Calu3 (cell line): ENCODE data around the gene RCC1. TPM values are rescaled to one million over a fixed set of nuclear protein-coding genes. Genes with fewer than 3 reads are reported as not detected.
"Not testable (repeated sequence)": the region's sequence is repeated elsewhere in the genome, so short reads cannot be mapped to it uniquely, and the experiment has no call there.

Experiments used
- BruUV-seq: library from RNA; stranded (reverse); fragments of 400-500 nt; replicated peaks from 2 replicates; lab custom pipeline; 2021; lab: Mats Ljungman, UMichigan
- CTCF ChIA-PET: fragments of 300-600 bp; sonication (Branson Sonifier 250); formaldehyde crosslinking; loops from one replicate; lab custom pipeline; 2022; ENCODE audit warnings: antibody characterized with exemption; lab: Charles Lee
- DNase-seq: peaks from one replicate; pipeline ENCODE4 v3.0.0; 2022
- H3K27ac Mint-ChIP-seq: one replicate; pipeline ENCODE4 v1.8.0; 2022; ENCODE audit warnings: mixed read lengths; ENCODE audit not compliant: unreplicated experiment
- H3K27me3 Mint-ChIP-seq: one replicate; pipeline ENCODE4 v1.8.0; 2022; ENCODE audit warnings: mixed read lengths; ENCODE audit not compliant: unreplicated experiment
- H3K36me3 Mint-ChIP-seq: one replicate; pipeline ENCODE4 v1.8.0; 2022; ENCODE audit warnings: mild to moderate bottlenecking, moderate library complexity, mixed read lengths; ENCODE audit not compliant: insufficient read depth, unreplicated experiment
- H3K4me1 Mint-ChIP-seq: one replicate; pipeline ENCODE4 v1.8.0; 2022; ENCODE audit warnings: mild to moderate bottlenecking, low read depth, mixed read lengths; ENCODE audit not compliant: unreplicated experiment
- H3K4me3 Mint-ChIP-seq: one replicate; pipeline ENCODE4 v1.8.0; 2022; ENCODE audit warnings: mild to moderate bottlenecking, low read depth, moderate library complexity, mixed read lengths; ENCODE audit not compliant: unreplicated experiment
- H3K9me3 Mint-ChIP-seq: one replicate; pipeline ENCODE4 v1.8.0; 2022; ENCODE audit warnings: low read depth, mixed read lengths; ENCODE audit not compliant: unreplicated experiment
- intact Hi-C: fragments of 100-400 bp; cut with micrococcal nuclease; formaldehyde crosslinking; loops from one replicate; pipeline ENCODE4 v1.10.0; 2022; ENCODE audit not compliant: unreplicated experiment
- total RNA-seq: library from RNA; stranded (reverse); gene quantifications from 2 replicates; pipeline ENCODE4 v1.2.3, GENCODE V29; 2022
- TF ChIP-seq, protein P1 (sequence below): fragments of 200-600 bp; IDR thresholded peaks from one replicate; pipeline ENCODE4 v1.8.0; 2022; ENCODE audit warnings: antibody characterized with exemption; ENCODE audit not compliant: unreplicated experiment

RCC1 gene
- total RNA-seq, 1 experiment from 2014 or later, result 95.9 TPM

DNA sequence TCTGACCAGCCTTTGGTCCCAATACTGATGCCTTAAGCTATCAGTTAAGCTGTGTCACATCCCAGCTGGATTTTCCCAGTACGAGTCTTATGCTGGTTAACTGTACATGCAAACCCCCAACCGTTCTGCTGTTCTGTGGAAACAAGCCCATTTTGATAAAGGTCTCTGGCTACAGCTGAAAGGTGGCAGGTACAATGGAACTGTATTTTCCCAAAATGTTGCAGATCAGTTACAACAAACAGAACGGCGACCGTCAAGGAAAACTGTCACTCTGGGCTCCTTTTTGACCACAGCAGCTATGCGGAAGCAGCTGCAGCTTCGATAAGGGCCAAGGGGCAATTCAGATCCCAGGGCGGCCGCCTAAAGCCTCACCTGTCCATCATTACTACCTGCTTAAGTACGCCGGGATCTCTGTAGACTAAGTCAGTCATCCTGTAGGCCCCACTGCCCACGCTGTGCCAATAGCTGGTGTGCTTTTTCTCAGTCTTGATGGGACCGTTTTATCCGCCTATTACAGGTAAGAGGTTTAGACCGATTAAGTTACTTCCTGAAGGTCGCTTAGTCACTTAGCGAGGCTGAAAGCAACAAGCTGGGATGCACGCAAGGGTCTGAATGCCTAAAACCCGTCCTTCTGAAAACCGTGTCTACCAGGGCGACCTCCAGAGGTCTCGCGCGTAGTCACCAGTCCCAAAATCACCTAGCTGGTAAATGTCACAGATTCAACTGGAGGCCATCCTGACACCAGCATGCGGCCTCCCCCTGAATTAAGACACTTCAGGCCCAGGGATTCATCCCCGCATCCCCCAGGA is 75.1 kb downstream of the RCC1 start:
- no peaks in the 10 kb centered on the region for H3K27me3 Mint-ChIP-seq
- intact Hi-C loops, result loop anchor here (5.0 kb wide), 1 partner anchor 74 kb away; the partner anchor contains the start of gene RCC1
- peak overlapping the region; percentile 93 for H3K27ac Mint-ChIP-seq
- TF ChIP-seq, protein P1, sequence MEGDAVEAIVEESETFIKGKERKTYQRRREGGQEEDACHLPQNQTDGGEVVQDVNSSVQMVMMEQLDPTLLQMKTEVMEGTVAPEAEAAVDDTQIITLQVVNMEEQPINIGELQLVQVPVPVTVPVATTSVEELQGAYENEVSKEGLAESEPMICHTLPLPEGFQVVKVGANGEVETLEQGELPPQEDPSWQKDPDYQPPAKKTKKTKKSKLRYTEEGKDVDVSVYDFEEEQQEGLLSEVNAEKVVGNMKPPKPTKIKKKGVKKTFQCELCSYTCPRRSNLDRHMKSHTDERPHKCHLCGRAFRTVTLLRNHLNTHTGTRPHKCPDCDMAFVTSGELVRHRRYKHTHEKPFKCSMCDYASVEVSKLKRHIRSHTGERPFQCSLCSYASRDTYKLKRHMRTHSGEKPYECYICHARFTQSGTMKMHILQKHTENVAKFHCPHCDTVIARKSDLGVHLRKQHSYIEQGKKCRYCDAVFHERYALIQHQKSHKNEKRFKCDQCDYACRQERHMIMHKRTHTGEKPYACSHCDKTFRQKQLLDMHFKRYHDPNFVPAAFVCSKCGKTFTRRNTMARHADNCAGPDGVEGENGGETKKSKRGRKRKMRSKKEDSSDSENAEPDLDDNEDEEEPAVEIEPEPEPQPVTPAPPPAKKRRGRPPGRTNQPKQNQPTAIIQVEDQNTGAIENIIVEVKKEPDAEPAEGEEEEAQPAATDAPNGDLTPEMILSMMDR, result no peak
- peak overlapping the region; percentile 95 for H3K4me3 Mint-ChIP-seq
- H3K4me1 Mint-ChIP-seq, result peaks cover 32% of the 10 kb centered on the region
- peaks cover 75% of the 10 kb centered on the region for H3K36me3 Mint-ChIP-seq
- CTCF ChIA-PET, result interaction anchor here (0.9 to 3.5 kb wide), 4 partner anchors 22 to 75 kb away, joined by 3 to 21 read pairs (median 5); partner anchors contain the start of genes RCC1 and TAF12
- TSS peak; percentile 66 for BruUV-seq
- peak; percentile 47 for DNase-seq
- H3K9me3 Mint-ChIP-seq, result no peaks in the 10 kb centered on the region

DNA sequence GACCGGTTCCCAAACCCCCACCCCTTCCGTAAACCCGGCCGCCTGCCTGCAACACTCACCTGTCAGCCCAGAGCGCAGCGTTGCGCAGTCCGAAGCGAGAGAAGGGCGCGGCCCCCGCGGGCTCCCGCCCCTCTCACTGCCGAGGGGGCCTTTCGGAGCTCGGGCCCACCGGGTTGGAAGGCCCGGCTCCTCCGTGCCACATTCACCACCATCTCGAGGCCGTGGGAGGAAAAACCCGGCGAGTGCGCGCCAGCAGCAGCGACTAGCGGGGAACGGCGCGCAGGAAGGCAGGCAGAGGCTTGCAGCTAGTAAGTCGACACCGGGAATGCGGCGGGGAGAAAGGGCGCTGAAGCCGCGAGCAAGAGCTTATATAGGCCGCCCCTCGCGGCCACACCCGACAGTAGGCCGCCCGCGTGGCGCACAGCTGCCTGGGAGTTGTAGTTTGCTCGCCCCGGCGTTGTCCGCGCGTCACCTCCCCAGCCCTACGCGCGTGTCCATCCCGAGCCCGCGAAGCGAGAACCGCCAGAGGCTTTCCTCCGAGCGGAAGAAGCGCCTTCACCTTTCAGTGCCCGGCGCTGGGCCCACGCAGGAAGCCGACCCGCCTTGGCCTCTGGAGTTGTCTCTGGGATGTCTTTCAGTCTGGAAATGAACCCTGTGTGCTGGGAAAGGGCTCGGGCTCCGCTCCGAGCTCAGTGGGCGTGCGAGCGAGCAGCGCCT is 75.8 kb downstream of the RCC1 start:
- peak overlapping the region; percentile 93 for H3K27ac Mint-ChIP-seq
- no peaks in the 10 kb centered on the region for H3K9me3 Mint-ChIP-seq
- no TSS peak for BruUV-seq
- DNase-seq, result peak; percentile 96
- no peaks in the 10 kb centered on the region for H3K27me3 Mint-ChIP-seq
- H3K36me3 Mint-ChIP-seq, result peaks cover 67% of the 10 kb centered on the region
- TF ChIP-seq, protein P1, result no peak
- intact Hi-C loops, result loop anchor here (5.0 kb wide), 1 partner anchor 74 kb away; the partner anchor contains the start of gene RCC1
- CTCF ChIA-PET, result interaction anchor here (0.5 to 3.5 kb wide), 8 partner anchors 8 to 333 kb away, joined by 3 to 21 read pairs (median 4); partner anchors contain the start of genes RCC1 and TRNAU1AP
- peaks cover 32% of the 10 kb centered on the region for H3K4me1 Mint-ChIP-seq
- H3K4me3 Mint-ChIP-seq, result peak overlapping the region; percentile 95

DNA sequence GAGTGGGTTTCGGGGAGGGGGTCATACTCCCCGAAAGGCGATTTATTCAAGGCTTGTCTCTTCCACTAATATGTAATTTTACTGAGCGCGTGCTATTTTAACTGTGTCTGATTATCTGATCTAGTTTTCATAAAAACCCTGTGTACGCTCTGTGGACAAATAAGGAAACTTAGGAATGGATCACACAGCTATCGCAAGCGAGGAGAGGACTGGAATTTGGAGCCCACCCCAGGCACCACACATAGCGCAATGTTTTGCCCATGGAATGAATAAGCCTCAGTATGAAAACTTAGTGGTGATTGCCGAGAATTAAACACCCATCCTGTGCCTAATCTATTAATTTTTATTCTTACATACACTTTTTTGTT is 76.4 kb downstream of the RCC1 start:
- Mint-ChIP-seq H3K36me3 (peaks cover 61% of the 10 kb centered on the region), H3K4me1 (peaks cover 32% of the 10 kb centered on the region), H3K9me3 (no peaks in the 10 kb centered on the region), H3K27me3 (no peaks in the 10 kb centered on the region), H3K27ac (peak overlapping the region; percentile 93), H3K4me3 (peak overlapping the region; percentile 95)
- CTCF ChIA-PET, result interaction anchor here (0.5 to 3.5 kb wide), 8 partner anchors 9 to 333 kb away, joined by 3 to 21 read pairs (median 4); partner anchors contain the start of genes RCC1 and TRNAU1AP
- TF ChIP-seq, protein P1, result no peak
- no peak for DNase-seq
- intact Hi-C loops, result loop anchor here (5.0 kb wide), 1 partner anchor 75 kb away; the partner anchor contains the start of gene RCC1
- BruUV-seq, result TSS peak; percentile 95

DNA sequence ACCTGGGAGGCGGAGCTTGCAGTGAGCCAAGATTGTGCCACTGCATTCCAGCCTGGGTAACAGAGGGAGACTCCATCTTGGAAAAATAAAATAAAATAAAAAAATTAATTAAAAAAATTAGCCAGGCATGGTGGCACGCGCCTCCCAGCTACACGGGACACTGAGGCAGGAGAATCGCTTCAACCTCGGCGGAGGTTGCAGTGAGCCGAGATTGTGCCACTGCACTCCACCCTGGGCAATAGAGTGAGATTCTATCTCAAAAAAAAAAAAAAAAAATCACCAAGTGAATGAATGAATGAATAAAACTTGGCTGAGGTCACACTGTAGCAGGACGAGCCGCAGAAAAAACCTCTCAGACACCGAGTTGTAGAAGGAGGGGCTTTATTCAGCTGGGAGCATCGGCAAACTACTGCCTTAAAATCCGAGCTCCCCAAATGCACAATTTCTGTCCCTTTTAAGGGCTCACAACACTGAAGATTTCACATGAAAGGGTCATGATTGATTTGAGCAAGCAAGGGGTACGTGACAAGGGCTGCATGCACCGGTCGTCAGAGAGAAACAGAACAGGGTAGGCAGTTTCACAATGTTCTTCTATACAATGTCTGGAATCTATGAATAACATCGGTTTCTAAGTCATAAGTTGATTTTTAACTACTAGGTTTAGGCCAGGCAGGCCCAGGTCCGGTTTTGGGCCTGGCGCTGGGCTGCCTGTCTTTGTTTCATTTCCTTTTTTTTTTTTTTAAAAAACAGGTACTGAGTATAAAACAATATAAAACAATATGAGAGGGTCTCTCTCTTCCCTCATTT is 80.9 kb downstream of the RCC1 start:
- H3K27me3 Mint-ChIP-seq, BruUV-seq, intact Hi-C loops, H3K4me1 Mint-ChIP-seq, DNase-seq, H3K4me3 Mint-ChIP-seq, H3K27ac Mint-ChIP-seq, H3K9me3 Mint-ChIP-seq: not testable (repeated sequence)
- peaks cover 18% of the 10 kb centered on the region for H3K36me3 Mint-ChIP-seq
- CTCF ChIA-PET, result interaction anchor here (0.7 kb wide), 1 partner anchor 931 kb away, joined by 4 read pairs; no protein-coding TSS in a partner anchor

Other genes with a start within 250 kb of the RCC1 start
- gene SESN2, start 246.5 kb upstream of the RCC1 start, total RNA-seq, result 12.4 and 13.0 TPM in 2 replicates
- 17.4 and 18.8 TPM in 2 replicates for gene MED18, start 177.0 kb upstream of the RCC1 start, total RNA-seq
- 58.0 and 58.7 TPM in 2 replicates for gene PHACTR4, start 136.3 kb upstream of the RCC1 start, total RNA-seq
- 29.9 and 40.4 TPM in 2 replicates for gene TRNAU1AP, start 47.0 kb downstream of the RCC1 start, total RNA-seq
- 1.1 and 1.3 TPM in 2 replicates for gene RAB42, start 86.2 kb downstream of the RCC1 start, total RNA-seq
- gene TAF12, start 137.0 kb downstream of the RCC1 start, total RNA-seq, result 21.6 and 22.4 TPM in 2 replicates
- gene RNU11, start 142.6 kb downstream of the RCC1 start, total RNA-seq, result not detected in 2 replicates
- 10.3 and 12.7 TPM in 2 replicates for gene GMEB1, start 162.7 kb downstream of the RCC1 start, total RNA-seq
- gene YTHDF2, start 230.9 kb downstream of the RCC1 start, total RNA-seq, result 106 and 117 TPM in 2 replicates